ENCODE data around the gene DRC7. TPM values are rescaled to one million over a fixed set of nuclear protein-coding genes. Genes with fewer than 3 reads are reported as not detected.

The DRC7 gene
- polyA plus RNA-seq, 1 donor from 2014 or later, result 1.4 TPM

GRCh38 chr16:57651344-57652333, 43.0 kb upstream of the DRC7 start:
- Histone ChIP-seq H3K27ac (ENCODE audit: low read length) (no peak overlapping the region), H3K9me3 (ENCODE audit: low read length) (no peaks in the 10 kb centered on the region), H3K9me2 (ENCODE audit: insufficient read depth, low read length) (no peaks in the 10 kb centered on the region), H2AFZ (ENCODE audit: low read depth, low read length) (no peak overlapping the region), H3K4me3 (ENCODE audit: low read length) (no peak overlapping the region), H3K9ac (ENCODE audit: low read length) (no peak overlapping the region), H3K4me2 (ENCODE audit: low read length) (no peak overlapping the region), H3K27me3 (ENCODE audit: insufficient read depth, low read depth, low read length) (no peaks in the 10 kb centered on the region), H3F3A (ENCODE audit: insufficient read depth, low read length, poor library complexity, severe bottlenecking) (no peaks in the 10 kb centered on the region), H3K79me2 (replicated peaks; ENCODE audit: insufficient read depth, low read length) (peaks cover 21% of the 10 kb centered on the region), H3K36me3 (ENCODE audit: insufficient read depth, low read length) (peaks cover 18% of the 10 kb centered on the region), H4K20me1 (ENCODE audit: insufficient read depth) (peaks cover 37% of the 10 kb centered on the region)
- TF ChIP-seq POLR2AphosphoS5 (IDR thresholded peaks at IDR 0.05), result no peak

GRCh38 chr16:57652695-57653471, 41.7 kb upstream of the DRC7 start:
- Histone ChIP-seq H3K27ac (ENCODE audit: low read length) (no peak overlapping the region), H3K27me3 (ENCODE audit: insufficient read depth, low read depth, low read length) (no peaks in the 10 kb centered on the region), H3K4me2 (ENCODE audit: low read length) (no peak overlapping the region), H3K79me2 (replicated peaks; ENCODE audit: insufficient read depth, low read length) (peaks cover 13% of the 10 kb centered on the region), H3K9ac (ENCODE audit: low read length) (no peak overlapping the region), H2AFZ (ENCODE audit: low read depth, low read length) (no peak overlapping the region), H3F3A (ENCODE audit: insufficient read depth, low read length, poor library complexity, severe bottlenecking) (no peaks in the 10 kb centered on the region), H4K20me1 (ENCODE audit: insufficient read depth) (peaks cover 30% of the 10 kb centered on the region), H3K4me3 (ENCODE audit: low read length) (no peak overlapping the region), H3K36me3 (ENCODE audit: insufficient read depth, low read length) (peaks cover 17% of the 10 kb centered on the region), H3K9me3 (ENCODE audit: low read length) (no peaks in the 10 kb centered on the region), H3K9me2 (ENCODE audit: insufficient read depth, low read length) (no peaks in the 10 kb centered on the region)
- TF ChIP-seq EZH2 (IDR thresholded peaks at IDR 0.05; ENCODE audit: borderline replicate concordance, insufficient read depth, low read length, poor library complexity, severe bottlenecking), result no peak
- no peak for TF ChIP-seq SMC3 (conservative IDR thresholded peaks at IDR 0.05; ENCODE audit: poor library complexity)
- TF ChIP-seq TAF1 (IDR thresholded peaks at IDR 0.05; ENCODE audit: low read depth), result no peak
- TF ChIP-seq REST (IDR thresholded peaks at IDR 0.05; ENCODE audit: borderline replicate concordance), result no peak
- TF ChIP-seq MXI1 (conservative IDR thresholded peaks at IDR 0.05; ENCODE audit: poor library complexity, severe bottlenecking), result no peak
- TF ChIP-seq RAD21 (conservative IDR thresholded peaks at IDR 0.05), result no peak
- no peak for TF ChIP-seq EP300 (conservative IDR thresholded peaks at IDR 0.05; ENCODE audit: poor library complexity, severe bottlenecking)
- no peak for TF ChIP-seq POLR2AphosphoS5 (IDR thresholded peaks at IDR 0.05)
- TF ChIP-seq CTCF (IDR thresholded peaks at IDR 0.05; ENCODE audit: poor library complexity, severe bottlenecking), result no peak

All from neural cell (in vitro differentiated cells).